HG03442 (cell line): Measurements from ENCODE around the gene LSM3.
"Not testable (repeated sequence)": the region's sequence is repeated elsewhere in the genome, so short reads cannot be mapped to it uniquely, and the experiment has no call there.

Source experiments
- ATAC-seq: cut with Tn5 transposase; IDR thresholded peaks from one replicate; pipeline ENCODE4 v1.9.1; 2021; ENCODE audit warnings: mild to moderate bottlenecking, moderate library complexity; ENCODE audit not compliant: unreplicated experiment

LSM3 gene

DNA sequence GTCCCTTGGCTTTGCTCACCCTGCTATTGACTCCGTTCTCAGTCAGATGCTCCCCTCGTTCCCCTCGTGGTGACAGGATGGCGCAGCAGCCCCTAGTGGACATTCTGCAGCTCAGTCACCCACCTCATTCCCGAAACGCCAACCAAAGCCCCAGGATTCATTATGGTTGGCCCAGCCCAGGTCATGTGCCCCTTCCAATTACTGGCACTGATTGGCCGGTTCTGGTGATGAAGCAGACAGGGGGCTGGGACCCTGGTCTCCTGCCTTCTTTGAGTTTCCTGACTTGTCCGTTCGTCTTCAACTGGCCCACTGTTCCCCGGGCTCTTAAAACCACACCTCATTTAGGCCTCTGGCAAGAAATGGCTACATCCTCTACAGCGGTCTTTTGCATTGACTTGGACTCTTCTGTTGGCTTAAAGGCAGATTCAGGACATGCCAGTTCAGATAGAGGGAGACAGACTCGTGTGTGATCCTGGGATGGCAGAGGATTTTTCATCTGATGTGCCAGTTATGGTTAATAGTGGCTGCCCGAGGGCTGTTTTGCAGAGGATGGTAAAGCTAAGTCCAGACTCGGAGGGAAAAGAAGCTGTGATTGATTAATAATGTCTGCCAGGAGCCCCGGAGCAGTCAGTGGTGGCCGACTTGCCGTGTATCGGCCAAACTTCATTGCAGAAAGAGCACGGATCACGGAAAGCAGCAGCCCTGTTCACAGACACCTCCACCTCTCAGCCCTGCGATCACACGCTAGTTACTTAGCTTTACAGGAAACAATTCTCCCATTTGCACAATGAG is 37.8 kb downstream of the LSM3 start:
- ATAC-seq: no peak

DNA sequence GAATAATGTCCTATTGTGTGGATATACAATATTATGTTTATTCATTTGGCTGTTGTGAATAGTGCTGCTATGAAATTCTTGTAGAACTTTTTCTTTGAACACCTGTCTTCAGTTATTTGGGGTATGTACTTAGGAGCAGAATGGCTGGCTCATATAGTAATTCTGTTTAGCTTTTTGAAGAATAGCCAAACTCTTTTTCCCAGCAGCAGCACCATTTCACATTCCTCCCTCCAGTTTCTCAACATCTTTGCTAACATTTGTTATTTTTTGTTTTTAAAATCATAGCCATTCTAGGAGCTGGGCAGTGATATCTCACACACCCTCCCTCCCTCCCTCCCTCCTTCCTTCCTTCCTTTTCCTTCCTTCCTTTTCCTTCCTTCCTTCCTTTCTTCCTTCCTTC is 39.7 kb downstream of the LSM3 start:
- ATAC-seq: no peak

DNA sequence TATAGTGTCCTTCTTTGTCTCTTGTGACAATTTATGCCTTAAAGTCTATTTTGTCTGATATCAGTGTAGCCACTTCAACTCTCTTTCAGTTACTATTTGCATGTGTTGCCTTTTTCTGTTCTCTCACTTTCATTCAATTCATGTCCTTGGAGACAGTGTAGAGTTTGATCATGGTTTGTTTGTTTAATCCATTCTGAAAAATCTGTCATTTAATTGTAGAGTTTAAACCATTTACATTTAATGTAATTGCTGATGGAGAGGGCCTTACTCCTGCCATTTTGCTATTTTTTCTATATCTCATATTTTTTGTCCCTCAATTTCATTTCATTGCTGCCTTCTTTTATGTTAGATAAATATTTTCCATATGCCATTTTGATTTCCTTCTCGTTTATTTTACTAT is 42.3 kb downstream of the LSM3 start:
- no peak for ATAC-seq

DNA sequence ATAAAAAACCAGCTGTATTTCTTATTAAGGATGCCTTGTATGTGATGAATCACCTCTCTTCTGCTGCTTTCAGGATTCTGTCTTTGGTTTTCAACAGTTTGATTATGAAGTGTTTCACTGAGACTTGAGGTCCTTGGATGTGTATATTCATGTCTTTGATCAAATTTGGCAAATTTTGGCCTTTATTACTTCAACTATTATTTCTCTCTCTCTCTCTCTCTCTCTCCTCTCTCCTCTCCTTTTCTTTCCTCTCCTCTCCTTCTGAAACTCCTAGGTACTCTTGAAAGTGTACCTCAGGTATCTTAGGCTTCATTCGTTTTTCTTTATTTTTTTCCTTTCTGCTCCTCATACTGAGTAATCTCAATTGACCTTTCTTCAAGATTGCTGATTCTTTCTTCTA is 43.3 kb downstream of the LSM3 start:
- ATAC-seq: no peak

DNA sequence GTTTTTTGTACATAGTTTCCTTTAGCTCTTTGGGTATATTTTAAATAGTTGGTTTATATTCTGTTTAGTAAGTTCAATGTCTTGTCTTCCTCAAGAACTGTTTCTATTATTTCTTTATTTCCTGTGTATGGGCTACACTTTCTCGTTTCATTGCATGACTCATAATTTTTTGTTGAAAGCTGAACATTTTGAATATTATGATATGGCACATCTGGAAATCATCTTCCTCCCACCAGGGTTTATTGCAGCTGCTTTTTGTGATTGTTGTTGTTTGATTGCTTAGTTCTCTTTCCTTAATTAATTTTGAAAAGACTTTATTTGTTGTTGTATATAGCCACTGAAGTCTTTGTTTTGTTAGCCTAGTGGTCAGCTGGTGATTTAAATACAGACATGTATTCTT is 43.8 kb downstream of the LSM3 start:
- no peak for ATAC-seq

DNA sequence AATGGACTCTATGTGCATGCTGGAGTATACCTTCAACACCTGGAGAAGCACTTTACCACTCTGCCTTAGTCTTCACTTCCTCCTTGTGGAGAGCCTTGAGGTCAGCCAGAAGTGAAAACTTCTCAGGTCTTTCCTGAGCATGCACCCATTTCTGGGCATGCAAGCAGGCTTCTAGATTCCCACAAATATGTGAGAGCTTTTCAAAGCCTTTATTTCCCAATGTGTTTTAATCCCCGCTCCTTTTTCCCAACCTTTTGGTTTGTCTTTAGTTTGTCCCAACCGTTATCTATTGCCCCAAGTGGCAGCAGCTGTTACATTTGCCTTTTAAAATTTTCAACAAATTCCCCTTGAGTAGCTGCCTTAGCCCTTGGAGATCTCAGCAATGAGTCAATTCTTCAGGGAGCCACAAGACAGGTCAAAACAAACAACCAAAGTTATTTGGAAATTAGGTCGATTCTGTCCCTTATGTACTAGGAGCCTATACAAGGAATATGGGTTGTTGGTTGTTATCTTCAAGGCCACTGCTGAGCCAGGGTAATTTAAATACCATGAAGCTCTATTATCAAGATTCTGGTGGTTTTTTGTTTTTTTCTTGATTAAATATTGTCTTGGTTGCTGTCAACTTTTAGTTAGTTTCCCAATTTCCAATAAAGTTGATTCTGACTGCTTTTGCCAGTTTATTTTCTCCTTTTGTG is 44.4 kb downstream of the LSM3 start:
- ATAC-seq: no peak

DNA sequence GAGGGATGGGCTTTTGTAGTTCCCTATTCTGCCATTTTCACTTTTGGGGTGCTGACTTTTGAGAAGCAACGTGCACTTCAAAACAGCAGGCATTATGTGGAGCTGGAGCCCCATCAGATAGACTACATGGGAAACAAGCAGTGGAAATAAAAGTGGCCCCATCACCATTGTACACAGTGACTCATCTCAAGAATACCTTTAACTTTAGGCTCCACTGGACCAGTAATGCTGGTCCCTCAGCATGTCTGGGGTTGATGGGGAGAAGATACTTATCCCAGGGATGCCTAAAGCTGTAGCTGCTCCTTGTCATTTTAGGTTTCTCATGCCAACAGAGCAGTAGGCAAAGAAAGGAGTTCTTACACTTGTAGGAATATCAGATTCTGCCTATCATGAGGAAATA is 45.0 kb downstream of the LSM3 start:
- ATAC-seq: no peak

DNA sequence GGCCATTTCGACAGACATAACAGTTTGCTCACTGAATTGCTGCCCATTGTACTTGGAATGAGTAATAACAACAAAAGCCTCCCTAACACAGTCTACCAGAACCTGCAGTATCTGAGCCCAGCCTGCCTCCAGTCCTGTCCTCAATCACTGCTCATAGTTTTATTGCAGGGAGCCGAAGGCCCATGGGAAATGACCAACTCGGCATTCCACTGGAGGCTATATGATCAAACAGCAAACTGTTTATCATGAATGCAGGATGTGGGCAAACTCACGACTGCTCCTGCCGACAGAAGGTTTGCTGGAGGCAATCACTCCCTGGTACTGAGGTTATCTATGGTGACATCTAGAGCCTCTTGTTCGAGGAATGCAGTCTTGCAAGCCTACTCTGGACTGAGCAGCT is 46.3 kb downstream of the LSM3 start:
- no peak for ATAC-seq

DNA sequence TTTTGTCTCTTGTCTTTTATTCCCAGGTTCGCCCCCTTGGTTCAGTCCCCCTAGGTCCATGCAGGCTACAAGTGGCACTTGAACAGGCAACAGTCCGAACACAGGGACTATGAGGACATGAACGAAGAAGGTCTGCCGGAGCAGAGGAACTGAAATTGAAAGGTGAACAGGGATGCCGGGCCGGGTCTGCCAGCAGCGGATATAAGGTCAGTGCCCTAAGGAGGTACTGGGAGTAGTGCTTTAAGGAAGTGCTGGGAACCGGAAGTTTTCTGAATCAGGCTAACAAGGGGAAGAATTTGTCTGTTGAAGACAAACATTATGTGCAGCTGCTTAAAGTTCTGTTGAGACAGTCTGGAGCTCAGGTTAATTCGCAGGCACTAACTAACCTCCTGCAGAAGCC is 46.8 kb downstream of the LSM3 start:
- no peak for ATAC-seq

DNA sequence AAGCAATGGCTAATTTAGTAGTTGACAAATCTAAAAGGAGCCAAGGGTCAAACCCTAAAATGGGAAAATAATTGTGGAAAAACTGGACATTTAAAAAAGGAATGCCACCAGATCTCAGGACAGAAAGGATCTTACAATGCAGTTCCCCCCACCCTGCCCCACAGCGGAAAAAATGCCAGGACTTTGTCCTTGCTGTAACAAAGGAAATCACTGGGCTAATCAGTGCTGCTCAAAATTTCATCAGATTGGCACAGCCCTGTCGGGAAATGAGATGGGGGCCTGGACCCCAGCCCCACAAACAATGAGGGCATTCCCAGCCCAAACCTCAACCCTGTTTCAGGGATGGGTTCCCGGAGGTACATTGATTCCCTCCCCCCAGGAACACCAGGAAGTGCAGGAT is 47.7 kb downstream of the LSM3 start:
- ATAC-seq: not testable (repeated sequence)

DNA sequence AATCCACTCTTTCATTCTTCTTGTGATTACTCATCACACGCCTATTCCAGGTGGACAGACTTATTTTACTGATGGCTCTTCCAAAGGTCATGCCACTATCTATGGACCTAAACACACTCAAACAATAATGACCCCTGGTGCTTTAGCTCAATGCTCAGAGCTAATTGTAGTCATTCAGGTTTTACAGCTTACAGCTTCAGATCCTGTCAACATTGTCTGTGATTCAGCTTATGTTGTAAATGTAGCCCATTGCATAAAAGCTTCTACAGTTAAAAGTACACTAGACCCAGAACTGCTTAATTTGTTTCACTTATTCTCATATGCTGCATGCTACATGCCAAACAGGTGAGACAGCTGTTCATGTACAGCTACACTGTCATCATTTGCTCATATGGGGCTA is 49.2 kb downstream of the LSM3 start:
- ATAC-seq: no peak

DNA sequence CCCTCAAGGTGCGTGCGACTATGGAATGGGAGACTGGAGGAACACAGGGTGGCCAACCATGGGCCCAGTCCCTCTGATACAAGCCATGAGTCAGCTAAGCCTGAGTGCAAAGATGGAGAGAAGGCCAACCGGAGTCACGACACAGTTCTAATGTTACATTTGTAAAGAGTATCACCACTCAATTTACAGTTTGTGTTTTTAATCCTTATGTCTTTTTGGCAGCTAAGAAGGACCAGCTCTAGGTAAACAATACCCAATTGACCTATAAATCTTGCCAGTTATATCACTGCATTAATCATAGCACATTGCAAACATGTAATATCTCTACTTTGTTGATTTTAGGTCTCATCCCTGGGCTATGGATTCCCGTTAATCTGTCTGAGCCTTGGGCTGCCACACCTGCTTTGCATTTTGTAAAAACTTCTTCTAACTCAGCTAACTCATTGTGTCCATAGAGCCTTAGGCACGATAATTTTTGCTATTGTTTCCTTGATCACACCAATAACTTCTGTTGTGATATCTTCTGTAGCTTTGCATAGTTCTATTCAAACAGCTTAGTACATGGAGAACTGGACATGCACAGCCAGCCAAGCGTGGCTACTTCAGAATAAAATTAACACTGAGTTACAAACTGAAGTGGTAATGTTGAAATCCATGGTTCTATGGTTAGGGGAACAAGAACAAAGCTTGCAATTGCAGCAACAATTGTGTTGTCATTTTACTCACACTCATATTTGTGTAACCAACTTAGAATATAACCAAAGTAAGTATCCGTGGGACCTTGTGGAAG is 50.3 kb downstream of the LSM3 start:
- ATAC-seq: no peak

DNA sequence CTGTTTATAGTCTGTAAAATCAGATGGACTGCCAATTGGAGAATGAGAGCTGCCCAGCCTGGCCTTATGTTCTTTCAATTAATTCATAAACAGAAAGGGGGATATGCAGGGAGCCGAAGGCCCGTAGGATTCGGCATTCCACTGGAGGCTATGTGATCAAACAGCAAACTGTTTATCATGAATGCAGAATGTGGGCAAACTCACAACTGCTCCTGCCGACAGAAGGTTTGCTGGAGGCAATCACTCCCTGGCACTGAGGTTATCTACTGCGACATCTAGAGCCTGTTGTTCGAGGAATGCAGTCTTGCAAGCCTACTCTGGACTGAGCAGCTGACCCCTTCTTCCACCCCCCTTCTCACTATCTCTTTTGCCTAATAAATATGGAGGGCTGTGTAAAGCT is 51.1 kb downstream of the LSM3 start:
- ATAC-seq: not testable (repeated sequence)

DNA sequence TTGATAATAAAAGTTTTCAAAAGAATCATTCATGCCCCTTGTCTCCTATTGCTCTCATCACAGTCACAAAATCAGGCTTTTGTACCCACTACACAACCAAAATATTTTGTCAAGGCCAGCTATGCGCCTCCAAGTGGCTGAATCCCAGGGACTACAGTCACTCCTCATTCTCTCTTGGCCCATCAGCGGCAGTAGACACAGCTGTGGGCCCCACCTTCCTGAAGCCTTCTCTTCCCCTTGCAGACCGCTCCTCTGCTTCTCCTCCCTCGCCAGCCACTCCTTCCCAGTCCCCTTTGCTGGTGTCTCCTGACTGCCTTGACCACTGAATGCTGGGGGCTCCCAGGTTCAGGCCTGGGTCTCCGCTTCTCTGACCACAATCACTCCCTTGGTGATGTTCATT is 52.1 kb downstream of the LSM3 start:
- ATAC-seq: no peak

DNA sequence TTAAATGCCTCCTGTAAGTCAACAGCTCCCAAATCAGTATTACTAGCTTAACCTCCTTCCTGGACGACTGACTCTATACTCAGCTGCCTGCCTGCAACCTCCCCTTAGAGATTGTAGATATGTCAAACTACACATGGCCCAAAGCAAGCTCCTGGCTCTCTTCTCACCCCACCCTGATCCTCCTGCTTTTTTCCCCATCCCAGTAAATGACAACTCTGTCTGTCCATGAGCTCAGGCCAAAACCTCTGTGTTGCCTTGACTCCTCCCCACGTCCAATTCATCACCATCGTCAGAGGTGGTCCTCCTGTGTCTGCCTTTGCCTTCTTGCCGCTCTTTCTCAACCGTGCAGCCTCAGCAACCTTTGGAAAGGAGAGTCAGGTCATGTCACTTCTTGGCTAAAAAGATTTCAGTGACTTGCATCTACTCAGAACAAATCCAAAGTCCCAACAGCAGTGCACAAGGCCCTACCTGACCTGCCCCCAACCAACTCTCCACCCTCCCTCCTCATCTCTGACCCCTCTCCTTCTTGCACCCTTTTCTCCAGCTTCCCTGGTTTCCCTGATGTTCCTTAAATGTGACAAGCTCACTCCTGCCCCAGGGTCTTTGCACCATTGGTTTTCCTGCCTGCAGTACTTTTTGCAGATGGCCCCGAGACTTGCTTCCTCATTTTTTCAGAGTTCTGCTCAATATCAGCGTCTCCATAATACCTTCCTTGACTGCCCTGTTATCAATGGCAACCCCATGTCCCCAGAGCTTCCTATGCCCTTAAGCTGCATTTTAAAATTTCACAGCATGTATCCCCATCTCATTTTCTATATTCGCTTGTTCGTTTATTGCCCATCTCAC is 52.8 kb downstream of the LSM3 start:
- no peak for ATAC-seq

DNA sequence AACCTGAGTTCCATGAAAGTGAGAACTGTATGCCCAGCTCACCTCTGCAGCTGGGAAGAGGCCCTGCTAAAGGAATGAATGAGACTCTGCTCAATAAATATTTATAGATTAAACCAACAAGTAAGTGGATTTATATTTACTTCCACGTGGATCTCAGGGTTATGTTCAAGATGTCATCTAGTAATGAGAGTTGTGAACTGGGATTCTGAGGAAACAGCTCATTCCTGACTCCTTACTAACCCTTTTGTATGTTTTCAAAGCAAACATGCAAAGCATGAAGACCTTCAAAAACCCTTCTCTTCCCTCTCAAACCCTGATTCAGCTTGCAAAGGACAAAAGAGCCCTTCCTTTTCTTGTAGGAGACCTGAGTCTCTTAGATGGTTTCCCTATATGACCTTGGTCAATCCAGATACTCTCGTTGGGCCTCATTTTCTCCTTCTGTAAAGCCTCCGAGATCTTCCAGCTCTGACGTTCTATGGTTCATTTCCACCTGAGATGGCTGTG is 53.4 kb downstream of the LSM3 start:
- no peak for ATAC-seq

DNA sequence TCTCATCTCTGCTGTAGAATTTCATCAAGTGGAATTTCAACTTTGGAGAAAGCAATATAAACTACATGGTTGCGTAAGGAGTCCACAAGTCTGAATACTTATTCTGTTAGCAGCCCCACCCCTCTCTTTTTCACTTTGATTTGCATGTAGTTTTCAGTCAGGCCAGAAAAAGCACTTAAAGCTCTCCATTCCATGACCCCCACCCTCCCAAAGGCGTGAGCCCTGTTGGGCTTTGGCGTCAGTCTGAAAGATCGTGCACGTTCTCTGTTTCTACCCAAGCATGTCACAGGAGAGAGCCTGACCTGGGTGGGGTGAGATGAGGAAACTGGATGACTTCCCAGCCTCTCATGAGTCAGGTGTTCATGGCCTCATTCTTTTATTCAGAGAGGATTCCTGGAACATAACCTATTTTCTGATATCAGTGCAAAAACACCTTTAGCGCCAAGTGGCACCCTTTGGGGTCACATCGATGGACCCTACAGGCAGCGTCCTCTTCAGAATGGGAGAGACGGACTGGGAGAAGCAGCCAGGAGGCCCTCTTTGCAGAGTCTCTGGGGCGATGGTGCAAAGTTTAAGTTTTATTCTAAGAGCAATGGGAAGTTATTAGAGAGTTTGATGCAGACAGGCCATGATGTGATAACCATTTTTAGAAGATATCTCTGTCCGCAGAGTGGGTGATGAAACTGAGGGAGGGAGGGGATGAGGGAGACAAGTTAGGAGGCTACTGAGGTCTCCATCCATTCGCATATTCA is 55.8 kb downstream of the LSM3 start:
- no peak for ATAC-seq

DNA sequence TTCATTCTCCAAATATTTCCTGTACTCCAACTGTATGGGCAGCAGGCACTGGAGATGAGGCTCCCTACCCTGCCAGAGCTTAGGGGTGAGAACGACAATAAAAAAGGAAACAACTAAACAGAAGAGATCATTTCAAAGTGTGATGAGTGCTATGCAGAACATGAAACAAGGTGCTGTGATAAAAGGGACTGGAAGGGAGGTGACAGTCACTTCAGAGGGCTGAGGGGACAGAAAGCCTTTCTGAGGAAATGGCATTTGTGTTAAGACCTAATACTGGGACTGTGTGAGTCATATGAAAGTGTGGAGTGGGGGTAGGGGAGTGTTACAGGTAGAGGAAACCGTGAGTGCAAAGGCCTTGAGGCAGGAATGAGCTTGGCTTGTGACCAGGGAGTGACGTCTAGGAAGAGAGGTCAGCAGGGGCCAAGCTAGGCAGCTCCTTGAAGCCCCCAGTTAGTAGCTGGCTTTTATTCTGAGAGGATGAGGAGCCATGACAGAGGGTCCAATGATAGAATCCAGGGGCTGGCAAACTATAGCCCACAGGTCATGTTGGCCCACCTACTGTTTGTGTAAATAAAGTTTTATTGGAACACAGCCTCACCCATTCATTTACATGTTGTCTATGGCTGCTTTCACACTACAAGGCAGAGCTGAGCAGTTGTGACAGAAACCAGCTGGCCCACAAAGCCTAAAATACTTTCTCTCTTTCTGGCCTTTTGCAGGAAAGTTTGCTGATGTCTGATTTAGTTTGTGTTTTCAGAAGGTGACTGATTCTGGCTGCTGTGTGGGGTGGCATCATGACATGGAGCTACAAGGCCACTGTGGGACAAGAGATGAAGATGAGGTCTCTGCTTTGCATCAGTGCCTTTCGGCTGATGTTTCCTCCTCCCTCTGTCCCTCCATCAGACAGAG is 56.6 kb downstream of the LSM3 start:
- ATAC-seq: no peak

DNA sequence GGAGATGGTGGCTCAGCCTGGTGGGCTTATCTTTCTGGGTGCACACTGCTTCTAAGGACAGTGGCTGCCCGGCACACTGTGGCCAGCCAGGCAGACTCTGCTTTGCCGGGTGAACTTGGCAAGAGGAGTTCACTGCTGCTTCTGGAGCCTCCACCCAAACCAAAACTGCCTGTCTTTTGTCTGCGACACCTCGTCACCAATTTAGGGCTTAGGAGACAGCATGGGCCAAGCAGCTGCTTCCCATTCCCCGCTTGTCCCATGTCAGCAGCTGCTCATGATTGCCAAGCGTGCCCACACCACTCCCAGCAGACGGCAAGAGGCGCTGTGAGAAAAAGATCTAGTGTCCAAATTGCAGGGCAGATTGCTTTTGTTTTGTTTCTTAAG is 57.3 kb downstream of the LSM3 start:
- ATAC-seq: no peak
